Activated T-cell treated with anti-CD3 and anti-CD28 coated beads, Interleukin-2, amount 50 U/mL, for 48 hours (primary cell): Measurements from ENCODE around the gene HDAC4.

Source experiments
- DNase-seq, 2 experiments: peaks; one replicate each; pipeline ENCODE4 v3.0.0-alpha.2; 2020

Gene HDAC4

DNA sequence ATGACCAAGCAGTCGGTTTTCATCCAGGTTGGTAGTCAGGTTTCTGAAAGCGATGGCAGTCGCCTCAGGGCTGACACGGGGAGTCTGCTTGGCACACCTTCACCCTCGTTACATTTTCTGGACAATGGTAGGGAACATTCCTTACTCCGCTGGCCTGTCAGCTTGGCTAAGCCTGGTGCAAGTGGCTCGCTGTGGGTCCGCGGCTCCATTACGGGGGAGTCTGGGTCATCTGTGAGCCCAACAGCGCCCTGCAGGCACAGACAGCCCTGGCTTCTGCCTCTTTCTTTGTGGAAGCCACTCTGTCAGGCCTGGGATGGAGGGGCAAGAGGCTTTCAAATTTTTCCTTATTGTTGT is 95.6 kb downstream of the HDAC4 start:
- DNase-seq = no peak

DNA sequence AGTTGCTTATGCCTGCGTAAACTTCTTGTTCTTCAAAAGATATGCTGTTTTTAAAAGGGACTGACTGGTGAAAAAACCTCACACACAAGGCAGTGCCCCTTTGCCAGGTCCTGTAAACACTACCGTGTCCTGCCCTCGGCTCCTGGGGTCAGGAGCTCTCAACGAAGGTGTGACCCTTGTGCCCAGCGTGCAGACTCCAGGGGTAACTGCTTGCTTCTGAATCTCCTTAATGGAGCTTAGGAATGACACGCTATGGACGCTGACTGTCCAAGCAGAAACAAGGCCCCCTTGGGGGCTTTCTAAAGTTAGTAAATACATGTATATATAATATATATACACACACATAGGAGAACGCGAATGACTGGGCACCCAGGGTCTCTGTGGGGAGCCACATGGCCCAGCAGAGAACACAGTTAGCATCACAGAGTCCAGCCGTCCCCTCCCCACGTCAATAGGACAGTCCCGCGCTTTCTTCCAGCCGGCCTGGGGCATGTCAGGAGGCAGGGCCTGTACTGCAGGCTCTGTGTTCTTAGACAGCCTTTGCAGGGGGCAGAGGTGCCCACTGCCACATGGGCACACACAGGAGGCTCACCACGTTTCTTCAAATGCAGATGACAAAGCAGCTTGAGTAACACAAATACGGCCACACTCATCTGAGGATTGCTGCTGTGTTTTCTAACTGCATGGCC is 96.1 kb downstream of the HDAC4 start:
- no peak for DNase-seq

DNA sequence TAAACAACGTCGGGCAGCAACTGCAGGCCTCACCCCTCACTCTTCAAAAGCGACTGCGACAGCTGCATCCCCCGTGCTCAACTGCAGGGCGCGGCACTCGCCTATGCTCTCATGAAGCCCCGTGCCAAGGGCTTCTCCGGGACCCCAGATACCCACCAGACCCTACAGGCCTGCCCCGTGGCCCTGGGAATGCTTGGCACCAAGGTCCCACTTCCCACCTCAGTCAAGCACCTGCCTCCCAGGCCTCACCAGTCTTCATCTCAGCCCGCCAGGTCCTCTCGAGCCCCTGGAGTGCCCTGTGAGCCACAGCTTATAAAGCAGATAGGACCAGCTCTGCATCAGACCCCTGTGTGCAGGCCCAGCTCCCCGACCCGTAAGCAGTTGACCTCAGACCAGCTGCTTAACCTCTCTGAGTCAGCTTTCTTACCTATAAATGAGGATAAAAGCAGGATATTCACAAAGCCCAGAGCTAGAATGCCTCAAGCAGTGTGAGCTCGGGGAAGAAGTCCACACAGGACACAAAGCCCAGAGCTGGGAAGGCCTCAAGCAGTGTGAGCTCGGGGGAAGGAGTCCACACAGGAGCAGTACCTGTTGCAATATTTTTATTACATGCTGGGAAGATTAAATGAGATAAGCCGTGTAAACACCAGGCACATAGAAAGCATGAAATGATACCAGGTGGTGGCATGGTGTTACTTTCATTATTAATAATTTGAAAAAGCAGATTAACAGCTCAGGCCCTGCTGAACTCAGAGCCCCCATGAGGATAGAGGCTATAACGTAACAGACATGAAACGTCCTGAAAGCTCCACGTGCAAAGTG is 96.9 kb downstream of the HDAC4 start:
- peak; percentile 55 to 60 for DNase-seq

DNA sequence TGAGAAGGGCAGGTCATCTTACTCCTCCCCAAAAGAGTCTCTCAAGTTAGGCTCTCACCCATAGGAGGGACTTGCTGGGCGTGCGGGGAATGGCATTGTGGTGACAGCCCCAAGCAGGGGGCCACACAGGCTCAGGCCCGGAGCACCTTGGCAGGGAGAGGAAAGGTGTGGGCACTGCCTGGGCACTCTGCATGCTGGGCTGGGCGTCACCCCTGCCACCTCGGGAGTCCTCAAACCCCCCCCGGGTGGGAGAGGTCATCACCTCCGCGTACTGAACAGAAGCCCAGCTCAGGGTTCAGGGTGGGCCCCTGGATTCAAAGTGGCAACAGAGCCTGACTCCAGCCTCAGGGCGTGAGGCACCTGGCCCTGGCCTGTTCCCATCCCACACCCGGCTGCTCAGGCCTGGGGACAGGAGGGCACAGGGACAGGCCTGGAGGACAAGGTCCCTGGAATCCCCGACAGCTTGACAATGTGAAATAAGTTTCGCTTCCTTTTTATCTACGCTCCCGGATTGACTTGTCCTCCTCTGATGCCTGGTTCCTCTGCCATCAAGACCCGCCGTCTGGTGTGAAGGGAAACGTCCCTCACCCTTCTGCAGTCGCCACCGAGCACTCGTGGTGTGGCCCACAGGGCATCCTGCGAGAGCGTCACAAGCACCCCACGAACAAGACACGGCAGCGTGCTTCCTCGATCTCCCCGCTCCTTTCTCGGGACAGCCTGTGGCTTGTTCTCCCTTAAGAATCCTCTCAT is 97.8 kb downstream of the HDAC4 start:
- no peak for DNase-seq

DNA sequence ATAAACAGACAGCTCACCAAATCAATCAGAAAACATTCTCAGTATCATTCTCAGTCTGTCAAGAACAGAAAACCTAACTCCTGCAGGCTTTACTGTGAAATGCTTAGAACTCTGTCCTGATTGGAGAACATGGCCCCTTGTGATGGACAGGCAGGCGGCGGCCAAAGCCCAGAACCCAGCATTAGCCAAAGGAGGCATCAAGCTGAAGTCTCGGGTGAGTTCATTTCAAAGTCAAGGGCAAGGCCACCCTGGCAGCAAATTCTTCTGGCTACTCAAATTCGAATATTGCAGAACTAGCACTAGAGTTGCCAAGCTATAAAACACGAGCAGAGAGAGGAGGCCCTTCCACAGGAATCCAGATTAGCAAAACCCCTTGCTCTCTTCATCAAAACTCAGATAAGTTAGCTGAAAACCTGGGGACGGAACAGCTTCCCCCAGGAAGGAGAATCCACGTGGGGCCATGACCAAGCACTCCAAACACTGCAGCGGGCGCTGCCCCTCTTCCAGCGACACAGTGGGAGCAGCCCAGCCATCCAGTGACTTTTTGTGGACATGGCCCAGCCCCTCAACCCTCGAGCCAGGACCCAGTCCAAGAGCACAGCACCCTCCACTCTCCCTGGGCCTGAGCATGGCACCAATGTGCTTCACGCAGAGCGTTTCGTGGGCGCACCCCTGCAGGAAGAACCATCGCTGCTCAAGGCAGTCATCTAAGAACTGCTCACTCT is 98.6 kb downstream of the HDAC4 start:
- no peak for DNase-seq

DNA sequence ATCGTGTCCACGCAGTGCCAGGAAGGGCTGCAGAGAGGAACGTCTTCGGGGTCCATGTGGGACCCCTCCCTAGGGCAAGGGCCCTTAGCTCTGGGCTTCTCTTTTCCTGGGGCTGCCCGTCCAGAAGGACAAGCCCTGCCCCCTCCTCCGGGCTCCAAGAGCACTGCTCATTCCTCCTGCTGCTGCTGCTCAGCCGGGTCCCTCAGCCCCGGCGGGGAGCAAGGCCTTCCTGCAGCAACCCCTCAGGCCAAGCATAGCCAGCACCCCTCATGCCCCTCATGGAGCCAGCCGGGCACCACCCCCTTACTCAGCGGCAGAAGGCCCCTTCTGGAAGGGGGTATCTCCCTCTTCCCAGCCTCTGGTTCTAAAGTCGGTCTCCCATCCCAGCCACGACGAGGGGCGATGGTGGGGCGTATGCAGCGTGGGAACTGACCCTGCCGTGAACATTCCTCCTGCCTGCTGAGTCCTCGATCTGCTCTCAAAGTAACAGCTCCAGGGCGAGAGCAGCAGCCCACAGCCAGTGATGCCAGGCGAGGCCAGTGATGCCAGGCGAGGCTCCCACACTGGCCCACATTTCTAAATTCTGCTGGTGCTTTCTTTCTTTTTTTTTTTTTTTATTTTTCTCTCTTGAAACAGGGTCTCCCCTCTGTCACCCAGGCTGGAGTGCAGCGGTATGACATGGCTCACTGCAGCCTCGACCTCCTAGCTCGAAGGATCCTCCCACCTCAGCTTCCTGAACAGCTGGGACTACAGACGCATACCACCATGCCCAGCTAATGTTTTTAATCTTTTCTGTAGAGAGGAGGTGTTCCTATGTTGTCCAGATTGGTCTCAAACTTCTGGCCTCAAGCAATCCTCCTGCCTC is 99.7 kb downstream of the HDAC4 start:
- no peak for DNase-seq

DNA sequence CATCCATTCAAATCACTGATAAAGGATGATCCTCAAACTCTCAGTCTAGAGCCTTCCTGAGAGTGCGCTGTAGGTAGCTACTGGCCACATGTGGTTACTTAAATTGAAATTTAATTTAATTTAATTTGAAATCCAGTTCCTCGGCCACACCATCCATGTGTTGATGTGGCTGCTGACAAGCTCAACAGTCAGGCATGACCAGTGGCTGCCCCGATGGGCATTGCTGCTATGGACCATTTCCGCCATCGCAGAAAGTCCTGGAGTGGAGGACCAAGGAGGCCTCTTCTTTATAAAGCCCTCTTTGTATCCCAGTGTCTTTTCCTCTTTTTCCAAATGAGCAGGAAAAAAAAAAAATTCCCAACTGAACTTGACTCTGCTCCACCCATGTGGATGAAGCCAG is 100.6 kb downstream of the HDAC4 start:
- DNase-seq = no peak

DNA sequence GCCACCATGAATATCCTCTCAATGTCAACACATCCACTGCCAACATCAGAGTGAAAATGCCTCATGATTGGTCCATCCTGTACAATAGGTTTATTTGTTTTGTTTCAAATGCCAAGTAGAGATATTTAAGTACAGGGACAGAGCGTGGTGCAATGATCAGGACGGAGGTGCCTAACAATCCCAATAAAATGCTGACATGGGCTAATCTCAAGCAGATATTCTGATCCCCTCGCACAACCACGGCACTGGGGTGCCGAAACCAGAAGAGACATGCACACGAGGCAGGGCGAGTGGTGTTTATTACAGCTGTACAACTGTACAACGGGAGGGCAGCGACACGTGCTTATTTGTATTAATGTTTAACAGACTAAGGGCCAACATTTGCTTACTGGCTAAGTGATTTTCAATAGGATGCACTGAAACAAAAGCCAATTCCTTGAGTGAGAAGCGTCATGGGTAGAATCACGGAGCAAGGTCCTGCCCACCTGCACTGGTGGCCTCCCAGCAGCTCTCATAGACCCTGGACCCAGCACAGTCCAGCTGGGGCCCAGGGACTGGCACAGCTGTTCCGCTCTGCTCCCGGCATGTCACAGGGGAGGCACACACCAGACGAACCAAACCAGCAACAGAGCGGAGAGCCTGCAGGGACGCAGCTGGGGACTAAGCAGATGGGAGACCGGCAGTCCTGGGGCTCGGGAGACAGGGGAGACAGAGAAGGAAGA is 101.4 kb downstream of the HDAC4 start:
- no peak for DNase-seq

DNA sequence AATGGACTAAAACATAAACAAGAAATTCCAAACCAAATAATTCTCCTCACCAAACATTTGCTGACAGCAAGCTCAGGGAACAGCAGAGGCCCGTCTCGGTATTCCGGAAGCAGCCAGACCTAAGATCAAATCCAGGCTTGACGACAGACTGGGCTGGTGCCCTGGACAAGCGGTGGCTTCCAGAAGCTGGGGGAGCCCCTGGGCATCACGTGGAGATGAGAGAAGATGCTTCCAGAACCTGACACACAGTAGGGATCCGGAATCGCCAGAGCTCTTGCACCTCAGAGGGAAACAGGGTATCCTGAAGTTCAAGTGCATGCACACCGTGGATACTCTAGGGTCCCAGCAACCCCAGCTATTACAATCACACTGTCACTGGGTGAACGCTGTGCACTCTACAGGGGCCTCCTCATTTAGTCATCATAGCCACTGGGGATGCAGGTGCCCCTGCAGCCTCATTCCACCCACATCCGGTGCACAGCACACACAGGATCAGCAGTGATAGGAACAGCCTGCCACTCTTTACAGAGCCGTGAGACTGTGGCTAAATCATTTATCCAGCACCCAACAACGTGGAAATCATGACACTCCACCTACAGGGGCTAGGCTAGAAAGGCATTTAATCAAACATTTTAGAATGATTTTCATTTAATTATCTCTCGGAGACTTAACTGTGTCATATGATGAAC is 102.6 kb downstream of the HDAC4 start:
- DNase-seq = peak; percentile 75 to 81

DNA sequence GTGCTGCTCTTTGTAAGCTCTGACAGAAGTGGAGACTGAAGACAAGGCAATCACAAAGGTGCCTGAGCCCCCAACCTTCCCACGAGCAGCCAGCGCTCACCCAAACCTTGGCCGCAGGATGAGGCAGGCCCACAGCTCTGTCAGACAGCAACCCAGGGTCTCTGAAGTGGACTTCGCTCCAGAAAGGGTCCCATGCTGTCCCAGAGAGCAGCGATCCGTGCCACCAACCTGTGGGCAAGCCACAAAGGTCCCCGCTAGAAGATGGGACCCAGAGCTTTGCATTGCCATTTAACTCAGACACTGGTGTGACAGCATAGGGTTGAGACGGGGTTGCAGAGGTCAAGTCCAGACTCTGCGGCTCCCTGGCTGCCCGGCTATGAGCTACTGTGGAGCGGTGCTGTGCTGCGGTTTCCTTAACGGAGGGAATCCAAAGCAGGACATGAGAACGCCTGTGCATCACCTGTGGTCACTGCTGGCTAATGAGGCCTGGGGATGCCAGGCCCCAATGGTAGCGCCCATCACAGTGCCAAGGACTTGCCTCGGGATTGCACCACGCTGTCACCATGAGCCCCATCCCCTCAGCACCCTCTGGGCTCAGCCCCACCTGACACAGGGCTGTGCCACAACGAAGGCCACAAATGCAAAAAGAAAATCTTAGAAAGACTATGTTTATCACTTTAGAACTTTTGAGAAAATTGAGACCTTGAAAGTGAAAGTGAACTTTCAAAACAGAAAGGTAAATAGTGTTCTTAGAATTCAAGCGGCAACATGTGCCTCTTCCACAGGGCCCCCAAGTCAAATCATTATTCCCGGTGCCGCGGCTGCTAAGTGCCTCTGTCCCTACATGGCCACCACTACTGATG is 103.4 kb downstream of the HDAC4 start:
- DNase-seq = no peak

DNA sequence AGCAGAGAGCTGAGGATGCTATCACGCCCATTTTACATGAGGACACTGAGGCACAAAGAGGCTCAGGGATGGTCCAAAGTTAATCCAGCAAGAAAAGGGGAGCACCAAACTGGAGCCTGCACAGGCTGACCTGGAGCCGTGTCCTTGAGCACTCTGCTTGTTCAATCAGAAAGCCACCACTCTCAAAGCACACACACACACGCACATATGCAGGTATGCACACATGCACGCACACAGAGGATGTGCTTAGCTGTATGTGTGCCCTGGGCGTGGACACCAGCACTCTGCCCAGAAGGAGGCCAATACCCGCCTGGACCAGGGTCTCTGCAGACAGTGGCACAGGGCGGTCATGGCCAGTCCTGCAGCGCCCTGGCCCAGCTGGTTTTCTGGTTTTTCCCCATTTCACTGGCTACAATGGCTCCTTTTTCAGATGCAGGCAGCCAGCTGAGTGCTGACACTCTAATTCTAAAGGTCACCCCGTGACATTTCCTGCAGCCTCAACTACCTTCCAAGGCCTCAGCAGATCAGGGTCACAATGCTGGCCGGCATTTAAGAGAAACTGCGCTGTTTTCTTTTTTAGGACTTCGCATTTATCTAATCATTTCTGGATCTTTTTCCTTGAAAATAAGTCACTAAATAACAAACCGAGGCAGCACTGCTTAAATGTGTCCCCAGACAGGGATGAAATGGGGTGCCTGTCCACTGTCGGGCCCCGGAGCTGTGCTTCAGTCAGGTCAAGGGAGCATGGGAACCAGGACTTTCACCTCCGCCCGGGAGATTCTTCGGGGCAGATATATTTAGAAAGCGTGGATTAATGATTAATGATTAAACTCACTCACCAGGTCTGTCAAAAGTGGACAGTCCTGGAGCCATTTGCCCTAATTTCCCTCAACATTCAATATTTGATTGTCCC is 104.5 kb downstream of the HDAC4 start:
- DNase-seq = no peak

DNA sequence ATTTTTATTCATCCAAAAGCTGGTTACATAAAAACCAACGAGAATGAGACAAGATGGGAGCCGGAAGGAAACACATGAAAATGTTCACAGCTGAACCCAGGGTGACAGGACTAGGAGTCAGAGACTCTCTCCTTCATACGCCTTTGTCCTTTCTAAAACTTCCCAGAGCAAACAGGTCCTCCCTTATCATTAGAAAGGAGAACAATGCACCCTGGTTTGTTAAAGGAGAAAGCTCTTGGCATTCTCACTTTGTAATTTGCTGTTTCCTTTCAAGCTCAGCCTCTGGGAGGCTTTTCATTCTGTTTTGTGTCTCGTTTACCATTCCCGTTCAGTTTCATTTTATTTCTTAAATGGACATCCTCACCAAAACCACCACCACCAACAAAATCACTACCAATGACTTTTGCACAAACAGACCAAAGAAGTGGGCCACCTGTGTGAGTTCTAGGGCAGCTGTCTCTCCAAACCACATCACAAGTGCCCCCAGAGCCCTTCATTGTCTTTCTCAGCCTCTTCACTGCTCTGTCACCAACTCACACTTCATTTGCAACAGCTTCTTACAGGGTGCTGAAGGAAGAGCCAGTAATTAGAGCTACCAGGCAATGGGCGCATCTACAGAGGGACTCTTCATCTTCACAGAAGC is 105.3 kb downstream of the HDAC4 start:
- no peak for DNase-seq

DNA sequence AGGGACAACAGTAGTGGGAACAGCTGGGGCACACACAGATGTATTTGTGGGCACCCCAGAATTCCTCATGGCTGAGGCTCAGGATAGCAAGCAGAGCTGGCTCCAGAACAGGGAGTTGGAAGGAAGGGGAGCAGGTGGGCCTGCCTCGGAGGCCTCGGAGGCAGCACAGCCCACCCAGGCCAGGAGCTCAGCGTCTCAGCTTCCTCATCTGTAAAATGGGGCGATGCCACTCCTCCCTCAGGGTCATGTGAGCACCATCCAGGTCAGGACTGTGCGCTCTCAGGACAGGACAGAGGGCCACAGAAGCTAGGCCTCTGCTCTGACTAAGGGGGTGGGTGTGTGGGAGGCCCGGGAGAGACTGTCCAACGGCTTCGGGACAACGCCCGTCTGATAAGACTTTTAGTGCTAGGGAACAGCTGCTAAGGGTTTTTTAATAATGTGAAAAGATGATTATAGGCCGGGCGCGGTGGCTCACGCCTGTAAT is 106.2 kb downstream of the HDAC4 start:
- no peak for DNase-seq

DNA sequence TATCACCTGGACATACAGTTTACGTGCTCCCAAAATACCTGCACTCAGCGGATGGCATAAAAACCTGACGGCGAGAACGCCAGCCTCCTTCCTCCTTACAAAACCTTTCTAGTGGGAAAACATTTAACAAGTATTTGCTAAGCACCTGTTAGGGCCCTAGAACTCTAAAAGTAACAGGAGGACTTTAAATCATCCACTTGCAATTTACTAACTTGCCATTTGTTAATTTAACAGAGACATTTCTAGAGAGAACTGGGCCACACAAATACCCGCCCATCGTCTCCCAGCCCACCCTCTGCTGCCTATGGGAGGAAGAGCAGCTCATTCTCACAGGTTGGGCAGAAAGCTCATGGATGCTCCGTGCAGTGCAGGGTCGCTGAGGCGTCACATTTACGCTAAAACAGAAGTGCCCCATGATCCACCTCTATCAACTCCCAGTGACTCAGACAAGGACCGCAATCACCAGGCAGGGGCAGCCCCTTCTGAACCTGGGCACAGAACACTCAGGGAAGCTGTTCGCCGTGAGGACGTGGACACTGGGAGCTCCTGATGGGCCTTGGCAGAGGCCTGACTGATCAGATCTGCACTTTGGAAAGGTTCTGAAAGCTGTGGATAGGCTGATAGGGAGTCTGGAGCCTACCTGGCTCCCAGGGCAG is 106.9 kb downstream of the HDAC4 start:
- DNase-seq = peak; percentile 80 to 81

DNA sequence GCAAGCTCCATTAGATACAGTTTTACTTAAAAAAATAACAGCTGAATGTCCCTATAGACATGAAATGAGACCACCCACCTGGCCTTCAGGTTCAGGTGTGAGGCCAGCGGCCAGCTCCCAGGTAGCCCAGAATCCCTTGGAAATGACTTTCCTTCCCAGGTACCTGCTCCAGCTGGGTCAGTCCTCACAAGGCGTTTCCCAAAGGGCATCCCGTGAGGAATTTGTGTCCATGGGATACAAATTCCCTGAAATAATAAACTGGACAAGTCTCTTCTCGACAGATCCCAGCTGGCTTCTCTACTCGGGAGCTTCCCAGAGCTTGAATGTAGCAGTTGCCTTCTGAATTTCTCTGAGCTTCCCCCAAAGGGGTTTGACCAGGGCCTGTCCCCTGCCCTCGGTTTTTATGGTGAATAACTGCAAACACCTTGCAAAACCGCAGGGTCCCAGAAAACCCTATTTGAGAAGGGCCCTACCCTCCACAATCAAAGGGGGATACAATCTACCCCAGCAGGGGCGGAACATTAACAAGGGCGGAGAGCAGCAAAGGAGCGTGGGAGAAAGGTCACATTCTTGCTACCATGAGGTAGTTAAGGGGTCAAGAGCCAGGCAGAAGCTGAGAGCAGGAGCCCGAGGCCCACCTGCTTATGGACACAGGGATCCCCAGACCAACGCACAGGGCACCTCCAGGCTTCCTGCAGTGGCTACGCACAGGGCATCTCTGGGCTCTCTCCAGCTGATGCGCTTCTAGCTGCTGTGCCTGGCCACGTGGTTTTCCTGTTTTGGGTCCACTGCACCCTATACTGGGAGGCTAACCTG is 107.7 kb downstream of the HDAC4 start:
- DNase-seq = no peak

DNA sequence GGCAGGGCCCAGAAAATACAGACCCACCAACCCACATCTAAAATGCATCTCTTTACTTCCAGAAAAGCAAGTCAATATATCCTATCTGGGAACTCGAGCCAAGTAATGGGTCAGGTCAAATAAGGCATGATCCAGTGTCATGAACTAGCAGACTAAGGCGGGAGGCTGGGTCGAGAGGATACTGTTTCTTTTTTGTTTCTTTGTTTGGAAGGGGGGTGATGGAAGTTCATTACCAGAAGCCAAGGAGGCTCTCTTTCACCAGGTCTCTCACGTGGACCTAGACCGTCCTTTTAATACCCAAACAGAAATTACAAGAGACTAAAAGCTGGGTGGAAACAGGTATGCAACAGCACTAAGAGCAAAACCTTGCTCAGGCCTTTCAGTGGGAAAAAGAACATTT is 108.3 kb downstream of the HDAC4 start:
- DNase-seq = no peak
